Ovary (tissue), 9 donors: ENCODE results near the gene MRPL21. TPM values are rescaled to one million over a fixed set of nuclear protein-coding genes. Genes with fewer than 3 reads are reported as not detected.

ENCODE experiments used
- DNase-seq, 5 donors: peaks; one replicate each; pipeline ENCODE4 v3.0.0-alpha.2; 2019 to 2020
- H3K27ac ChIP-seq, 2 donors: fragments of 200-600 bp; one replicate each; pipeline versions ENCODE4 v1.5.1 to v1.8.0; 2019 to 2022
- H3K27me3 ChIP-seq: fragments of 200-600 bp; one replicate; pipeline ENCODE4 v1.8.0; 2022
- H3K36me3 ChIP-seq: fragments of 200-600 bp; sonication (generic); one replicate; pipeline ENCODE4 v1.5.1; 2019
- H3K4me1 ChIP-seq: one replicate; pipeline ENCODE4 v1.8.1; 2013; ENCODE audit warnings: mild to moderate bottlenecking, moderate library complexity; ENCODE audit not compliant: insufficient read depth
- H3K4me3 ChIP-seq: fragments of 200-600 bp; sonication (generic); one replicate; pipeline ENCODE4 v1.5.1; 2017
- H3K9me3 ChIP-seq, 2 donors: fragments of 200-600 bp in 1 of 2; sonication (generic) in 1 of 2; one replicate each; pipeline versions ENCODE4 v1.5.1 to v1.8.1; 2013 to 2019; ENCODE audit warnings: mild to moderate bottlenecking in 1 of 2, moderate library complexity in 1 of 2
- EP300 ChIP-seq: sonication (generic); formaldehyde crosslinking; IDR thresholded peaks from one replicate; pipeline ENCODE4 v1.6.1; 2017; ENCODE audit warnings: antibody characterized with exemption
- POLR2A ChIP-seq: fragments of 450-650 bp; IDR thresholded peaks from one replicate; pipeline ENCODE4 v1.6.1; 2017; ENCODE audit warnings: antibody characterized with exemption, mild to moderate bottlenecking, moderate library complexity
- WGBS, 3 donors: extraction: QIAGEN DNeasy Blood & Tissue Kit in 1 of 3; methylation state at CpG; one replicate each; pipeline versions ENCODE4 v1.1.5 to v1.1.7; 2013 to 2017; 5-methylcytosine and 5-hydroxymethylcytosine counted together
- intact Hi-C, 4 donors: fragments of 100-400 bp; cut with DNase I; formaldehyde crosslinking; loops; one replicate each; pipeline versions ENCODE4 v1.11.0 to v1.15.1; 2022 to 2023
- polyA plus RNA-seq, 2 donors: library from polyadenylated mRNA; stranded (reverse); fragments of 200-250 nt in 1 of 2; fragments of 350-450 nt in 1 of 2; fragmentation: Illumina TruSeq in 1 of 2; extraction: RNeasy Lipid Tissue Mini Kit (QIAGEN cat#74804) in 1 of 2; gene quantifications; one replicate each; pipeline ENCODE4 v1.2.3, GENCODE V29; 2013 to 2014
- total RNA-seq, 7 donors: library from RNA; depleted of rRNA in 2 of 7; stranded (reverse); fragments of >200 nt in 2 of 7; fragmentation: NEBNext Ultra II Directional in 3 of 7; extraction: Animal tissue kit (Norgen Biotek cat#: 25700) in 3 of 7; gene quantifications; one replicate each; pipeline versions ENCODE4 v1.1.0 to v1.2.4, GENCODE V29; 2016 to 2023
- TF ChIP-seq, protein P1 (sequence below), 3 donors: fragments of 450-650 bp in 2 of 3; fragments of 200-600 bp in 1 of 3; IDR thresholded peaks; one replicate each; pipeline versions ENCODE4 v1.5.1 to v1.8.0; 2016 to 2022; ENCODE audit warnings: antibody characterized with exemption in 3 of 3, mild to moderate bottlenecking in 1 of 3
- donor health status: DM: no; HTN: no; CAD: no; lungs with moderate emphysema.
- donor health status: DM: no; HTN: no; CAD: no.
- donor health status: Bipolar disorder and iron deficiency.
- donor health status: DM: yes; HTN: yes; CAD: no.
- donor health status: DM: no; HTN: no; CAD: no.
- donor health status: DM: yes; HTN: yes; CAD: no.

Gene MRPL21
- total and polyA plus RNA-seq, 9 donors, result 40.3 to 74.7 (median 59.3) TPM

DNA sequence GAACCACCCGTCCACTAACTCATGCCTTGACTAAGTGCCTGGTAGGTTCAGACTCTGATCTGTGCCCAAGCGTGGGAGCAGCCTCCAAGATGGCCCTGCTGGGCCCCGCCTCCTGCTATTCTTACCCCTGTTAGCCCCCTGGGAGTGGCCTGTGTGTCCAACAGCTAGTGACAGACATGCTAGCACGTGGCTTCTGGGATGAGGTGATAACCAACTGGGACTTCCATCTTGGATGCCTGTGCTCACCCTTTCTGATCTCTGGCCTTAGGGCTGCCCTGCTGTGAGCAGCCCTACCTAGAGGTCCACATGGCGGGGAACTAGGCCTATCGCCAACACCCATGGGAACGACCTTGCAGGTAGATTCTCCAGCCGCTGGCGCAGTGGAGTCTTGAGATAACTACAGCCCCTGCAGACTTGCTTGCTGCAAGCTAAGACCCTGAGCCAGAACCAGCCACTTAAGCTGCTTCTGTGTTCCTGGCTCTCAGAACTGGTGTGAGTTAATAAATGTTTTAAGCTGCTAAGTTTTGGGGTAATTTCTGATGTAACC is 2.7 kb downstream of the MRPL21 start:
- no peak overlapping the region for H3K27ac ChIP-seq
- TF ChIP-seq POLR2A, result no peak
- TF ChIP-seq, protein P1, sequence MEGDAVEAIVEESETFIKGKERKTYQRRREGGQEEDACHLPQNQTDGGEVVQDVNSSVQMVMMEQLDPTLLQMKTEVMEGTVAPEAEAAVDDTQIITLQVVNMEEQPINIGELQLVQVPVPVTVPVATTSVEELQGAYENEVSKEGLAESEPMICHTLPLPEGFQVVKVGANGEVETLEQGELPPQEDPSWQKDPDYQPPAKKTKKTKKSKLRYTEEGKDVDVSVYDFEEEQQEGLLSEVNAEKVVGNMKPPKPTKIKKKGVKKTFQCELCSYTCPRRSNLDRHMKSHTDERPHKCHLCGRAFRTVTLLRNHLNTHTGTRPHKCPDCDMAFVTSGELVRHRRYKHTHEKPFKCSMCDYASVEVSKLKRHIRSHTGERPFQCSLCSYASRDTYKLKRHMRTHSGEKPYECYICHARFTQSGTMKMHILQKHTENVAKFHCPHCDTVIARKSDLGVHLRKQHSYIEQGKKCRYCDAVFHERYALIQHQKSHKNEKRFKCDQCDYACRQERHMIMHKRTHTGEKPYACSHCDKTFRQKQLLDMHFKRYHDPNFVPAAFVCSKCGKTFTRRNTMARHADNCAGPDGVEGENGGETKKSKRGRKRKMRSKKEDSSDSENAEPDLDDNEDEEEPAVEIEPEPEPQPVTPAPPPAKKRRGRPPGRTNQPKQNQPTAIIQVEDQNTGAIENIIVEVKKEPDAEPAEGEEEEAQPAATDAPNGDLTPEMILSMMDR (IDR thresholded peaks at IDR 0.05), result no peak
- TF ChIP-seq EP300, result no peak
- DNase-seq, result no peak
- H3K36me3 ChIP-seq, result no peaks in the 10 kb centered on the region
- no peaks in the 10 kb centered on the region for H3K27me3 ChIP-seq
- peaks cover 9% of the 10 kb centered on the region for H3K4me1 ChIP-seq
- no peaks in the 10 kb centered on the region for H3K9me3 ChIP-seq
- intact Hi-C loops, result loop anchor here in 2 of 4 donors (5.0 to 10.0 kb wide), 3 partner anchors 104 to 186 kb away; no protein-coding TSS in a partner anchor
- WGBS, 3 donors, result 73 to 84% (median 75%) methylated on average over 9 of the region's 9 CpGs
- no peak overlapping the region for H3K4me3 ChIP-seq

DNA sequence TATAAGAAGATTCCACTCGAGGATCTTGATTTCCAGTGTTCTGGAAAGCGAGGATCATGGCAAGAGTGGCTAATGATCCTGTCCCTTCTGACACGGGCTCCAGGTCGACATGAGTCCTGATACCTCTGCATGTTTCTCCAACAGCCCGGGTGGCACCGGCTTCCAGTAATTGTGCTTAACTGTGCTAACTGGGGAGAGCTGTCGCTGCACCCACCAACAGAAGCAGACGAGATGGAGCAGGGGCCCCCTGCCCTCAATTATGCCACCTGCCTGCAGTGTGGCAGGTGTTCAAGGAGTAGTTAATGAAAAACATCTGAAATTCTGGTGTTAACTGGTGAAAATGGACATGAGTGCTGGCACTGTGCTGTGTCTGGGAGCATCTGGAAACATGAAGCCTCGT is 6.2 kb downstream of the MRPL21 start:
- DNase-seq, result no peak
- WGBS, 3 donors, result 84 to 88% (median 87%) methylated on average over 9 of the region's 9 CpGs
- H3K4me3 ChIP-seq, result no peak overlapping the region
- no peaks in the 10 kb centered on the region for H3K27me3 ChIP-seq
- no peaks in the 10 kb centered on the region for H3K36me3 ChIP-seq
- peaks cover 2% of the 10 kb centered on the region for H3K4me1 ChIP-seq
- TF ChIP-seq, protein P1 (IDR thresholded peaks at IDR 0.05), result no peak
- TF ChIP-seq POLR2A (no peak), EP300 (no peak)
- no peaks in the 10 kb centered on the region for H3K9me3 ChIP-seq
- intact Hi-C loops, result no loop called here
- no peak overlapping the region for H3K27ac ChIP-seq

DNA sequence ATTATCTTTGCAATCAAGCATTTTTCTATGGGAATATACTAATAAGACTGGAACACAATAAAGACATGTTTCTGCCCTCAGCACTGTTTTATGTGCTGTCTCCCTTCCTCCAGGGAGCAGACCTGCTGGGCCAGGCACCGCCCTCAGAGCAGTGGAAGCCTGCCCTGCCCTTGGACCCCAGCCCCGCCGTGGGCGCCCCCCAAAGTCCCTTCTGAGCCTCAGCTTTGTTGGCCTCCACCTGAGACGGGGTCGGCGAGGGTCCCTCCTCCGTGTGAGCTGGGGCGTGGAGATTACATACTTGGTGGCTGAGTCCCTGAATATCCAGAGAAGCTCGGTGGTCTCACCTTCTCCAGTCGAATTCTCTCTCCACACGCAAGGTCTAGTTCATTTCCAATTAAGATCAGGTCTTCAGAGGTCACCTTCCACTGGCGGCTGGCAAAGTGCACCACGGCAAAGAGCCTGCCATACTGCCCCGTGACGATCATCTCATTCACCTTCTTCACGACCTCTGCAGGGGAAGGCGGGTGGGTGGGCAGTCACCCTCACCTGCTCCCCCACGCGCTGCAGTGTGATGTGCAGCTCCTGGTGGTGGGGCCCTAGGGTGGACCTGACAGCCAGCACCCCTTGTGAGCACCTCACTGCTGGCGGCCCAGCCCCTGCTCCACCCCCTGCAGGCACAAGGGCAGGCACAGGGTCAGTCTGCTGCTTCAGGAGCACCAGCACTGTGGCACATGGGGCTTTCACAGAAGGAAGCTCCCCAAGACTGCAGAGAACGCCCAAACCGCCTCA is 7.3 kb downstream of the MRPL21 start:
- intact Hi-C loops, result no loop called here
- WGBS, 3 donors, result 82 to 90% (median 87%) methylated on average over 23 of the region's 23 CpGs

DNA sequence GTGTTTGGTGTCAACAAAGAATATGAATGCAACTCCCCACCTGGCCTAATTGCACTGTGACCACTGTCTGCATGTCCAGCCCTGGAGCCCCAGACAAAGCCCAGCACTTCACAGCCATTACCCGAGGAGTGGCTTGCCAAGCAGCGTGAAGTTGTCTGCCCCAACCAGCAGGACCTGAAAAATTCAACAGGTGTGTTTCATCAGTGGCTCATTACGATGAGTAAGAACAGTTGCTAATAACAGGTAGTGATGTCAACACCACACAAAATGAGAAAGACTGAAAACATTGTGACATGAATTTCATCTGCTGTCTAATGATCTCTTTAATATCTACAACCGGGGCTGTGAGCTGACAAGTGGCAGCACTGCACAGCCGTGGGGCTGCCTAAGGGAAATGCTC is 10.3 kb downstream of the MRPL21 start:
- Histone ChIP-seq H3K27ac (no peak overlapping the region), H3K4me3 (no peak overlapping the region), H3K4me1 (peaks cover 2% of the 10 kb centered on the region), H3K27me3 (no peaks in the 10 kb centered on the region), H3K9me3 (no peaks in the 10 kb centered on the region), H3K36me3 (no peaks in the 10 kb centered on the region)
- TF ChIP-seq, protein P1 (IDR thresholded peaks at IDR 0.05), result no peak
- no peak for TF ChIP-seq EP300
- TF ChIP-seq POLR2A, result no peak
- DNase-seq, result no peak
- 76 to 80% (median 77%) methylated on average over 5 of the region's 5 CpGs for WGBS, 3 donors
- intact Hi-C loops, result no loop called here

More for the DNA sequence above, 7.3 kb downstream of the MRPL21 start:
- no peaks in the 10 kb centered on the region for H3K36me3 ChIP-seq
- H3K4me1 ChIP-seq, result peaks cover 2% of the 10 kb centered on the region
- no peaks in the 10 kb centered on the region for H3K27me3 ChIP-seq
- H3K27ac ChIP-seq, result no peak overlapping the region
- no peak overlapping the region for H3K4me3 ChIP-seq
- no peak for TF ChIP-seq POLR2A
- TF ChIP-seq EP300, result no peak
- TF ChIP-seq, protein P1 (IDR thresholded peaks at IDR 0.05), result no peak
- no peaks in the 10 kb centered on the region for H3K9me3 ChIP-seq
- no peak for DNase-seq
